ENCODE measurements around the gene MFN2.

MFN2 gene

GRCh38 chr1:12047120-12047876 is 67.1 kb downstream of the MFN2 start:
- no peak overlapping the region for H3K4me3 ChIP-seq (ENCODE audit: low read depth in 1 of 2, low read length in 2 of 2)
- no peaks in the 10 kb centered on the region for H3K27me3 ChIP-seq (ENCODE audit: control insufficient read depth in 1 of 2, insufficient read depth in 2 of 2, low read length in 2 of 2)
- H3K9ac ChIP-seq (ENCODE audit: low read length) = no peak overlapping the region
- H3K27ac ChIP-seq (ENCODE audit: low read depth, low read length) = no peak overlapping the region
- H3K9me3 ChIP-seq (ENCODE audit: low read length) = no peaks in the 10 kb centered on the region
- H3K4me1 ChIP-seq (ENCODE audit: insufficient read depth, low read length) = peaks cover 7% of the 10 kb centered on the region
- no peaks in the 10 kb centered on the region for H3K36me3 ChIP-seq (ENCODE audit: insufficient read depth, low read length)

- Histone ChIP-seq H3K9ac (ENCODE audit: low read length) (no peak overlapping the region), H3K4me3 (ENCODE audit: low read depth in 1 of 2, low read length in 2 of 2) (no peak overlapping the region), H3K9me3 (ENCODE audit: low read length) (no peaks in the 10 kb centered on the region), H3K27ac (ENCODE audit: low read depth, low read length) (no peak overlapping the region), H3K36me3 (ENCODE audit: insufficient read depth, low read length) (no peaks in the 10 kb centered on the region), H3K27me3 (ENCODE audit: control insufficient read depth in 1 of 2, insufficient read depth in 2 of 2, low read length in 2 of 2) (no peaks in the 10 kb centered on the region), H3K4me1 (ENCODE audit: insufficient read depth, low read length) (peaks cover 18% of the 10 kb centered on the region)
These were observed 68.1 kb downstream of the MFN2 start for GRCh38 chr1:12048372-12048771.

GRCh38 chr1:12049616-12050015 is 69.4 kb downstream of the MFN2 start:
- Histone ChIP-seq H3K9me3 (ENCODE audit: low read length) (no peaks in the 10 kb centered on the region), H3K36me3 (ENCODE audit: insufficient read depth, low read length) (no peaks in the 10 kb centered on the region), H3K27me3 (ENCODE audit: control insufficient read depth in 1 of 2, insufficient read depth in 2 of 2, low read length in 2 of 2) (no peaks in the 10 kb centered on the region), H3K27ac (ENCODE audit: low read depth, low read length) (no peak overlapping the region), H3K4me3 (ENCODE audit: low read depth in 1 of 2, low read length in 2 of 2) (no peak overlapping the region), H3K9ac (ENCODE audit: low read length) (no peak overlapping the region), H3K4me1 (ENCODE audit: insufficient read depth, low read length) (peaks cover 23% of the 10 kb centered on the region)

GRCh38 chr1:12051361-12051760 is 71.1 kb downstream of the MFN2 start:
- Histone ChIP-seq H3K36me3 (ENCODE audit: insufficient read depth, low read length) (no peaks in the 10 kb centered on the region), H3K9me3 (ENCODE audit: low read length) (no peaks in the 10 kb centered on the region), H3K4me1 (ENCODE audit: insufficient read depth, low read length) (peaks cover 23% of the 10 kb centered on the region), H3K4me3 (ENCODE audit: low read depth in 1 of 2, low read length in 2 of 2) (no peak overlapping the region), H3K9ac (ENCODE audit: low read length) (no peak overlapping the region), H3K27me3 (ENCODE audit: control insufficient read depth in 1 of 2, insufficient read depth in 2 of 2, low read length in 2 of 2) (no peaks in the 10 kb centered on the region), H3K27ac (ENCODE audit: low read depth, low read length) (no peak overlapping the region)

GRCh38 chr1:12052008-12052573 is 71.8 kb downstream of the MFN2 start:
- Histone ChIP-seq H3K9ac (ENCODE audit: low read length) (no peak overlapping the region), H3K27me3 (ENCODE audit: control insufficient read depth in 1 of 2, insufficient read depth in 2 of 2, low read length in 2 of 2) (no peaks in the 10 kb centered on the region), H3K36me3 (ENCODE audit: insufficient read depth, low read length) (no peaks in the 10 kb centered on the region), H3K27ac (ENCODE audit: low read depth, low read length) (no peak overlapping the region), H3K4me3 (ENCODE audit: low read depth in 1 of 2, low read length in 2 of 2) (no peak overlapping the region), H3K4me1 (ENCODE audit: insufficient read depth, low read length) (peaks cover 23% of the 10 kb centered on the region), H3K9me3 (ENCODE audit: low read length) (no peaks in the 10 kb centered on the region)

GRCh38 chr1:12052997-12053686 is 72.9 kb downstream of the MFN2 start:
- Histone ChIP-seq H3K36me3 (ENCODE audit: insufficient read depth, low read length) (no peaks in the 10 kb centered on the region), H3K27ac (ENCODE audit: low read depth, low read length) (no peak overlapping the region), H3K4me3 (ENCODE audit: low read depth in 1 of 2, low read length in 2 of 2) (no peak overlapping the region), H3K9ac (ENCODE audit: low read length) (no peak overlapping the region), H3K27me3 (ENCODE audit: control insufficient read depth in 1 of 2, insufficient read depth in 2 of 2, low read length in 2 of 2) (no peaks in the 10 kb centered on the region), H3K9me3 (ENCODE audit: low read length) (no peaks in the 10 kb centered on the region), H3K4me1 (ENCODE audit: insufficient read depth, low read length) (peaks cover 23% of the 10 kb centered on the region)

GRCh38 chr1:12053752-12054548 is 73.7 kb downstream of the MFN2 start:
- Histone ChIP-seq H3K4me3 (ENCODE audit: low read depth in 1 of 2, low read length in 2 of 2) (no peak overlapping the region), H3K27ac (ENCODE audit: low read depth, low read length) (no peak overlapping the region), H3K9ac (ENCODE audit: low read length) (no peak overlapping the region), H3K4me1 (ENCODE audit: insufficient read depth, low read length) (peaks cover 23% of the 10 kb centered on the region), H3K27me3 (ENCODE audit: control insufficient read depth in 1 of 2, insufficient read depth in 2 of 2, low read length in 2 of 2) (no peaks in the 10 kb centered on the region), H3K9me3 (ENCODE audit: low read length) (no peaks in the 10 kb centered on the region), H3K36me3 (ENCODE audit: insufficient read depth, low read length) (no peaks in the 10 kb centered on the region)

- Histone ChIP-seq H3K4me3 (ENCODE audit: low read depth in 1 of 2, low read length in 2 of 2) (no peak overlapping the region), H3K9me3 (ENCODE audit: low read length) (no peaks in the 10 kb centered on the region), H3K27ac (ENCODE audit: low read depth, low read length) (no peak overlapping the region), H3K27me3 (ENCODE audit: control insufficient read depth in 1 of 2, insufficient read depth in 2 of 2, low read length in 2 of 2) (no peaks in the 10 kb centered on the region), H3K4me1 (ENCODE audit: insufficient read depth, low read length) (peaks cover 23% of the 10 kb centered on the region), H3K36me3 (ENCODE audit: insufficient read depth, low read length) (no peaks in the 10 kb centered on the region), H3K9ac (ENCODE audit: low read length) (no peak overlapping the region)
These were observed 75.0 kb downstream of the MFN2 start for GRCh38 chr1:12055259-12055658.

- Histone ChIP-seq H3K9ac (ENCODE audit: low read length) (no peak overlapping the region), H3K27ac (ENCODE audit: low read depth, low read length) (no peak overlapping the region), H3K9me3 (ENCODE audit: low read length) (no peaks in the 10 kb centered on the region), H3K4me1 (ENCODE audit: insufficient read depth, low read length) (peaks cover 23% of the 10 kb centered on the region), H3K36me3 (ENCODE audit: insufficient read depth, low read length) (no peaks in the 10 kb centered on the region), H3K27me3 (ENCODE audit: control insufficient read depth in 1 of 2, insufficient read depth in 2 of 2, low read length in 2 of 2) (no peaks in the 10 kb centered on the region), H3K4me3 (ENCODE audit: low read depth in 1 of 2, low read length in 2 of 2) (no peak overlapping the region)
These were observed 76.1 kb downstream of the MFN2 start for GRCh38 chr1:12056331-12056841.

GRCh38 chr1:12057382-12057781 is 77.1 kb downstream of the MFN2 start:
- no peaks in the 10 kb centered on the region for H3K9me3 ChIP-seq (ENCODE audit: low read length)
- no peak overlapping the region for H3K27ac ChIP-seq (ENCODE audit: low read depth, low read length)
- no peak overlapping the region for H3K9ac ChIP-seq (ENCODE audit: low read length)
- H3K4me3 ChIP-seq (ENCODE audit: low read depth in 1 of 2, low read length in 2 of 2) = no peak overlapping the region
- H3K27me3 ChIP-seq (ENCODE audit: control insufficient read depth in 1 of 2, insufficient read depth in 2 of 2, low read length in 2 of 2) = no peaks in the 10 kb centered on the region
- peaks cover 15% of the 10 kb centered on the region for H3K4me1 ChIP-seq (ENCODE audit: insufficient read depth, low read length)
- no peaks in the 10 kb centered on the region for H3K36me3 ChIP-seq (ENCODE audit: insufficient read depth, low read length)
